ENCODE data around the gene ABLIM1. TPM values are rescaled to one million over a fixed set of nuclear protein-coding genes. Genes with fewer than 3 reads are reported as not detected.

Gene ABLIM1
- total RNA-seq, 4 donors from 2014 or later, result 185 to 345 (median 304) TPM

DNA sequence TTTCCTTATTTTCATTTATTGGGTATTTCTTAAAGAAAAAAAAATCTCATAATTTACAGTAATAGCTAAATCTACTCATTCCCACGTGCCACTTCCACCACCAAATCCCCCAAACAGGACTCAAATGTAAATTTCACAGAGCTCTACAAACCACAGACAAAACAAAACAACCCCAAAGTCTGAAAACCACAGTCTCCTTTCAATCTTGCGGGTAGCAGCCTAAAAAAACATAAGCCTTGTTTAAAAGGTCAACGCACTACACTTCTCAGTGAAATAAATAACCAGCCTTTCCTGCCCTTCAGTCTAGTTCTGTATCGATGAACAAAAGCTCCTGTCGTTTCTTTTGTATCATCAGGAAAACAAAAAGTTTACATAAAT, 132.0 kb downstream of the ABLIM1 start:
- H3K4me1 ChIP-seq, result peaks cover 13 to 66% (median 32%) of the 10 kb centered on the region in 3 donors
- DNase-seq, result no peak
- WGBS, 2 donors, result 4 to 17% methylated on average over 5 of the region's 5 CpGs

GRCh38 chr10:114525368-114525949, 132.6 kb downstream of the ABLIM1 start:
- TF ChIP-seq, protein P1, sequence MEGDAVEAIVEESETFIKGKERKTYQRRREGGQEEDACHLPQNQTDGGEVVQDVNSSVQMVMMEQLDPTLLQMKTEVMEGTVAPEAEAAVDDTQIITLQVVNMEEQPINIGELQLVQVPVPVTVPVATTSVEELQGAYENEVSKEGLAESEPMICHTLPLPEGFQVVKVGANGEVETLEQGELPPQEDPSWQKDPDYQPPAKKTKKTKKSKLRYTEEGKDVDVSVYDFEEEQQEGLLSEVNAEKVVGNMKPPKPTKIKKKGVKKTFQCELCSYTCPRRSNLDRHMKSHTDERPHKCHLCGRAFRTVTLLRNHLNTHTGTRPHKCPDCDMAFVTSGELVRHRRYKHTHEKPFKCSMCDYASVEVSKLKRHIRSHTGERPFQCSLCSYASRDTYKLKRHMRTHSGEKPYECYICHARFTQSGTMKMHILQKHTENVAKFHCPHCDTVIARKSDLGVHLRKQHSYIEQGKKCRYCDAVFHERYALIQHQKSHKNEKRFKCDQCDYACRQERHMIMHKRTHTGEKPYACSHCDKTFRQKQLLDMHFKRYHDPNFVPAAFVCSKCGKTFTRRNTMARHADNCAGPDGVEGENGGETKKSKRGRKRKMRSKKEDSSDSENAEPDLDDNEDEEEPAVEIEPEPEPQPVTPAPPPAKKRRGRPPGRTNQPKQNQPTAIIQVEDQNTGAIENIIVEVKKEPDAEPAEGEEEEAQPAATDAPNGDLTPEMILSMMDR (IDR thresholded peaks at IDR 0.05), result no peak
- TF ChIP-seq POLR2A (IDR thresholded peaks at IDR 0.05), result peak in 1 of 4 donors; percentile 21
- no peaks in the 10 kb centered on the region for H3K27me3 ChIP-seq
- DNase-seq, result no peak
- WGBS, 2 donors, result 18 to 38% methylated on average over 8 of the region's 8 CpGs
- intact Hi-C loops (cut with DNase I), result no loop called here
- peaks cover 0 to 5% (median 0%) of the 10 kb centered on the region in 3 donors for H3K36me3 ChIP-seq
- H3K4me3 ChIP-seq, result peak overlapping the region; percentile 46 to 66 (median 58)
- H3K4me1 ChIP-seq, result peaks cover 13 to 72% (median 32%) of the 10 kb centered on the region in 3 donors
- peak overlapping the region; percentile 81 to 97 (median 92) for H3K27ac ChIP-seq
- no peaks in the 10 kb centered on the region for H3K9me3 ChIP-seq

More for the DNA sequence above, 132.0 kb downstream of the ABLIM1 start:
- Histone ChIP-seq H3K4me3 (peak overlapping the region; percentile 46 to 66 (median 58)), H3K36me3 (no peaks in the 10 kb centered on the region), H3K27ac (peak overlapping the region; percentile 81 to 97 (median 92)), H3K9me3 (no peaks in the 10 kb centered on the region), H3K27me3 (no peaks in the 10 kb centered on the region)
- TF ChIP-seq POLR2A (IDR thresholded peaks at IDR 0.05), result no peak
- TF ChIP-seq, protein P1 (IDR thresholded peaks at IDR 0.05), result no peak
- intact Hi-C loops (cut with DNase I), result no loop called here

GRCh38 chr10:114523876-114524275, 134.2 kb downstream of the ABLIM1 start:
- WGBS, 2 donors, result 67 to 72% methylated on average over 3 of the region's 3 CpGs
- no peaks in the 10 kb centered on the region for H3K9me3 ChIP-seq
- H3K4me3 ChIP-seq, result peak overlapping the region; percentile 46 to 66 (median 58)
- peaks cover 22 to 88% (median 44%) of the 10 kb centered on the region in 3 donors for H3K4me1 ChIP-seq
- H3K36me3 ChIP-seq, result peaks cover 0 to 5% (median 0%) of the 10 kb centered on the region in 3 donors
- no peak for DNase-seq
- intact Hi-C loops (cut with DNase I), result no loop called here
- H3K27ac ChIP-seq, result peak overlapping the region; percentile 72 to 97 (median 88)
- no peaks in the 10 kb centered on the region for H3K27me3 ChIP-seq
- no peak for TF ChIP-seq POLR2A (IDR thresholded peaks at IDR 0.05)
- TF ChIP-seq, protein P1 (IDR thresholded peaks at IDR 0.05), result no peak

GRCh38 chr10:114521255-114521654, 136.8 kb downstream of the ABLIM1 start:
- TF ChIP-seq, protein P1 (IDR thresholded peaks at IDR 0.05), result no peak
- TF ChIP-seq POLR2A (IDR thresholded peaks at IDR 0.05), result no peak
- Histone ChIP-seq H3K27ac (peak overlapping the region; percentile 72 to 97 (median 88)), H3K27me3 (no peaks in the 10 kb centered on the region), H3K9me3 (no peaks in the 10 kb centered on the region), H3K4me1 (peaks cover 22 to 98% (median 62%) of the 10 kb centered on the region in 3 donors), H3K36me3 (peaks cover 0 to 5% (median 0%) of the 10 kb centered on the region in 3 donors), H3K4me3 (no peak overlapping the region)
- DNase-seq, result no peak
- intact Hi-C loops (cut with DNase I), result no loop called here
- WGBS, 2 donors, result 89 to 96% methylated on average over 3 of the region's 3 CpGs

DNA sequence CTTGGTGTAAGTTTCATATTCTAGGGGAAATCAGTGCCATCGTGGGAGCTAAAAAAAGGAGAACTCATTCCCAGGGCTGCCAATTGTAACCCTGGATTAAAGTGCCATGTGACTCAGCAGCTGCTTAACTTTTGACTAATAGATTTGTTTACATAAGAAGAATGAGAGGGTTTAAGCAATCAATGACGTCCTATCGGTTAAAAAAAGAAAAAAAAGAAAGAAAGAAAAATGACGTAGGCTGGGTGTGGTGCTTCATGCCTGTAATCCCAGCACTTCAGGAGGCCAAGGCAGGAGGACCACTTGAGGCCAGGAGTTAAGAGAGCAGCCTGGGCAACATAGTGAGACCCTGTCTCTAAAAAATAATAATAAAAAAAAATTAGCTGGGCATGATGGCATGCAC, 137.6 kb downstream of the ABLIM1 start:
- 15 to 22% methylated on average over 4 of the region's 4 CpGs for WGBS, 2 donors
- Histone ChIP-seq H3K36me3 (peaks cover 0 to 5% (median 0%) of the 10 kb centered on the region in 3 donors), H3K4me3 (peak overlapping the region in 1 of 4 donors; percentile 2), H3K27ac (peak overlapping the region; percentile 81 to 97 (median 90)), H3K9me3 (no peaks in the 10 kb centered on the region), H3K4me1 (peaks cover 22 to 100% (median 67%) of the 10 kb centered on the region in 3 donors), H3K27me3 (no peaks in the 10 kb centered on the region)
- no peak for DNase-seq
- TF ChIP-seq POLR2A (IDR thresholded peaks at IDR 0.05), result peak in 1 of 4 donors; percentile 21
- TF ChIP-seq, protein P1 (IDR thresholded peaks at IDR 0.05), result no peak
- intact Hi-C loops (cut with DNase I), result no loop called here
